H9 (cell line): ENCODE results near the gene TMEM51. TPM values are rescaled to one million over a fixed set of nuclear protein-coding genes. Genes with fewer than 3 reads are reported as not detected.

Experiments used
- DNase-seq: peaks from one replicate; pipeline ENCODE4 v3.0.0-alpha.2; 2017
- H2AFZ ChIP-seq: one replicate; pipeline ENCODE4 v1.6.1; 2013; ENCODE audit warnings: mild to moderate bottlenecking, low read length, control low read depth, moderate library complexity
- H2AK5ac ChIP-seq: 2 replicates; pipeline ENCODE4 v1.6.1; 2013; ENCODE audit warnings: low read length, control low read depth, mixed read lengths; ENCODE audit not compliant: insufficient read length
- H2BK120ac ChIP-seq: one replicate; pipeline ENCODE4 v1.6.1; 2013; ENCODE audit warnings: low read depth, mild to moderate bottlenecking, low read length, control low read depth, inconsistent platforms; ENCODE audit not compliant: poor library complexity, severe bottlenecking
- H2BK12ac ChIP-seq: 2 replicates; pipeline ENCODE4 v1.6.1; 2013; ENCODE audit warnings: low read length, control low read depth, mixed read lengths, low read depth; ENCODE audit not compliant: insufficient read length
- H2BK15ac ChIP-seq: 2 replicates; pipeline ENCODE4 v1.6.1; 2013; ENCODE audit warnings: low read depth, low read length, control low read depth
- H2BK20ac ChIP-seq: one replicate; pipeline ENCODE4 v1.6.1; 2013; ENCODE audit warnings: low read depth, mild to moderate bottlenecking, low read length, control low read depth, inconsistent platforms; ENCODE audit not compliant: poor library complexity, severe bottlenecking
- H2BK5ac ChIP-seq: 2 replicates; pipeline ENCODE4 v1.6.1; 2013; ENCODE audit warnings: low read length, control low read depth, mixed read lengths; ENCODE audit not compliant: insufficient read length
- H3K14ac ChIP-seq: 2 replicates; pipeline ENCODE4 v1.6.1; 2013; ENCODE audit warnings: low read length, control low read depth; ENCODE audit not compliant: insufficient read depth
- H3K18ac ChIP-seq: 2 replicates; pipeline ENCODE4 v1.6.1; 2013; ENCODE audit warnings: low read depth, mild to moderate bottlenecking, mixed read lengths, low read length, control low read depth; ENCODE audit not compliant: insufficient read length
- H3K23ac ChIP-seq: 2 replicates; pipeline ENCODE4 v1.6.1; 2013; ENCODE audit warnings: low read length, control low read depth, mixed read lengths, low read depth; ENCODE audit not compliant: insufficient read length
- H3K23me2 ChIP-seq: 2 replicates; pipeline ENCODE4 v1.6.1; 2013; ENCODE audit warnings: low read depth, mild to moderate bottlenecking, mixed read lengths, low read length, control low read depth; ENCODE audit not compliant: insufficient read length, poor library complexity, severe bottlenecking
- H3K27ac ChIP-seq: 2 replicates; pipeline ENCODE4 v1.5.1; 2013; ENCODE audit warnings: low read length, control low read depth, mixed read lengths, low read depth; ENCODE audit not compliant: insufficient read length
- H3K27me3 ChIP-seq: 2 replicates; pipeline ENCODE4 v1.6.1; 2013; ENCODE audit warnings: low read length, control low read depth, inconsistent platforms; ENCODE audit not compliant: insufficient read depth
- H3K4ac ChIP-seq: 2 replicates; pipeline ENCODE4 v1.6.1; 2013; ENCODE audit warnings: low read depth, mild to moderate bottlenecking, control low read depth, inconsistent platforms, low read length, moderate library complexity
- H3K4me1 ChIP-seq: 2 replicates; pipeline ENCODE4 v1.6.1; 2013; ENCODE audit warnings: low read length, control low read depth, inconsistent platforms; ENCODE audit not compliant: insufficient read depth
- H3K4me2 ChIP-seq: 2 replicates; pipeline ENCODE4 v1.6.1; 2013; ENCODE audit warnings: low read length, control low read depth, mixed read lengths; ENCODE audit not compliant: insufficient read length, insufficient read depth
- H3K56ac ChIP-seq: 2 replicates; pipeline ENCODE4 v1.6.1; 2013; ENCODE audit warnings: low read depth, mild to moderate bottlenecking, mixed read lengths, low read length, control low read depth; ENCODE audit not compliant: insufficient read length
- H3K79me1 ChIP-seq: 2 replicates; pipeline ENCODE4 v1.6.1; 2013; ENCODE audit warnings: low read depth, mild to moderate bottlenecking, moderate library complexity, low read length, control low read depth, inconsistent platforms; ENCODE audit not compliant: insufficient read depth, poor library complexity, severe bottlenecking
- H3K79me2 ChIP-seq: 2 replicates; pipeline ENCODE4 v1.6.1; 2013; ENCODE audit warnings: low read length, control low read depth, inconsistent platforms; ENCODE audit not compliant: insufficient read depth
- H3K9ac ChIP-seq: 2 replicates; pipeline ENCODE4 v1.6.1; 2013; ENCODE audit warnings: low read length, control low read depth, mixed read lengths; ENCODE audit not compliant: insufficient read length; ENCODE audit errors: extremely low read depth
- H3K9me3 ChIP-seq: one replicate; pipeline ENCODE4 v1.6.1; 2013; ENCODE audit warnings: low read depth, low read length, inconsistent platforms; ENCODE audit not compliant: control insufficient read depth
- H3T11ph ChIP-seq: one replicate; pipeline ENCODE4 v1.6.1; 2013; ENCODE audit warnings: mild to moderate bottlenecking, low read length, control low read depth, inconsistent platforms
- H4K20me1 ChIP-seq: one replicate; pipeline ENCODE4 v1.6.1; 2013; ENCODE audit not compliant: control insufficient read depth, insufficient read length, insufficient read depth
- H4K5ac ChIP-seq: 2 replicates; pipeline ENCODE4 v1.6.1; 2013; ENCODE audit warnings: low read depth, mild to moderate bottlenecking, mixed read lengths, low read length, control low read depth; ENCODE audit not compliant: insufficient read length
- H4K8ac ChIP-seq: replicated peaks from 2 replicates; pipeline ENCODE4 v1.6.1; 2013; ENCODE audit warnings: low read length, control low read depth, mixed read lengths, low read depth; ENCODE audit not compliant: insufficient read length
- H4K91ac ChIP-seq: 2 replicates; pipeline ENCODE4 v1.6.1; 2013; ENCODE audit warnings: low read depth, mild to moderate bottlenecking, moderate library complexity, mixed read lengths, low read length, control low read depth; ENCODE audit not compliant: insufficient read length
- H3K27ac Mint-ChIP-seq, 3 experiments: 2 replicates in 2 of 3; 3 replicates in 1 of 3; pipeline ENCODE4 v1.8.0; 2020 to 2021; ENCODE audit warnings: mixed read lengths in 3 of 3, mild to moderate bottlenecking in 1 of 3, moderate library complexity in 1 of 3
- H3K27me3 Mint-ChIP-seq: 2 replicates; pipeline ENCODE4 v1.8.0; 2021; ENCODE audit warnings: low read depth, mild to moderate bottlenecking, moderate library complexity, mixed read lengths
- H3K36me3 Mint-ChIP-seq, 3 experiments: 2 replicates in 2 of 3; 3 replicates in 1 of 3; pipeline ENCODE4 v1.8.0; 2020 to 2021; ENCODE audit warnings: low read depth in 3 of 3, mixed read lengths in 3 of 3; ENCODE audit not compliant: insufficient read depth in 1 of 3
- H3K4me1 Mint-ChIP-seq, 2 experiments: 2 replicates each; pipeline ENCODE4 v1.8.0; 2020; ENCODE audit warnings: mixed read lengths in 2 of 2
- H3K4me3 Mint-ChIP-seq, 2 experiments: 2 replicates in 1 of 2; 3 replicates in 1 of 2; pipeline ENCODE4 v1.8.0; 2020 to 2021; ENCODE audit warnings: mild to moderate bottlenecking in 2 of 2, mixed read lengths in 2 of 2, moderate library complexity in 1 of 2
- H3K9me3 Mint-ChIP-seq, 2 experiments: 2 replicates in 1 of 2; 3 replicates in 1 of 2; pipeline ENCODE4 v1.8.0; 2020; ENCODE audit warnings: mild to moderate bottlenecking in 2 of 2, mixed read lengths in 2 of 2, moderate library complexity in 1 of 2
- CTCF ChIP-seq: fragments of 200-600 bp; sonication (generic); conservative IDR thresholded peaks from 3 replicates; pipeline ENCODE4 v1.8.0; 2021; ENCODE audit warnings: antibody characterized with exemption, mild to moderate bottlenecking
- WGBS: extraction: QIAGEN DNeasy Blood & Tissue Kit; methylation state at CpG from one replicate; pipeline ENCODE4 v1.1.7; 2013; ENCODE audit warnings: missing lambda C conversion rate, low lambda C conversion rate, mixed read lengths; ENCODE audit not compliant: insufficient read length; ENCODE audit errors: extremely low coverage; 5-methylcytosine and 5-hydroxymethylcytosine counted together
- total RNA-seq: library from RNA; stranded (reverse); gene quantifications from 2 replicates; pipeline ENCODE4 v1.2.1, GENCODE V29; 2021

TMEM51 gene
- total RNA-seq, 1 experiment from 2014 or later, result 4.6 TPM

GRCh38 chr1:15173863-15174614, 20.5 kb downstream of the TMEM51 start:
- Histone ChIP-seq H4K5ac (no peak overlapping the region), H3K56ac (no peak overlapping the region), H4K8ac (no peak overlapping the region), H3T11ph (no peak overlapping the region), H3K9ac (no peak overlapping the region), H2AK5ac (no peak overlapping the region), H2BK20ac (no peak overlapping the region), H3K18ac (no peak overlapping the region), H3K27ac (no peak overlapping the region), H2BK120ac (no peak overlapping the region), H3K4ac (no peak overlapping the region), H2BK12ac (no peak overlapping the region), H3K4me1 (peaks cover under 1% of the 10 kb centered on the region; the same call in 1 of the 2 replicates), H3K14ac (no peak overlapping the region), H3K4me2 (no peak overlapping the region), H3K27me3 (no peaks in the 10 kb centered on the region), H3K23me2 (no peaks in the 10 kb centered on the region), H3K79me1 (no peaks in the 10 kb centered on the region), H2BK5ac (no peak overlapping the region), H4K91ac (no peak overlapping the region), H3K23ac (no peak overlapping the region), H3K9me3 (no peaks in the 10 kb centered on the region), H4K20me1 (no peaks in the 10 kb centered on the region), H3K79me2 (no peaks in the 10 kb centered on the region; the same call in 1 of the 2 replicates), H2BK15ac (no peak overlapping the region), H2AFZ (no peak overlapping the region)
- TF ChIP-seq CTCF, result no peak
- no peaks in the 10 kb centered on the region; the same call in 1 of the 2 replicates for H3K27me3 Mint-ChIP-seq
- WGBS, result no CpG with 5 or more reads among the region's 11 CpGs
- H3K27ac Mint-ChIP-seq, result no peak overlapping the region
- H3K4me1 Mint-ChIP-seq, result peaks cover 24 to 48% of the 10 kb centered on the region in 2 experiments
- H3K4me3 Mint-ChIP-seq, result no peak overlapping the region
- peaks cover 0 to 4% (median 0%) of the 10 kb centered on the region in 3 experiments; a peak in 2 of 7 replicates for H3K36me3 Mint-ChIP-seq
- no peaks in the 10 kb centered on the region for H3K9me3 Mint-ChIP-seq
- DNase-seq, result no peak
